IPS DF 6.9 (cell line): Measurements from ENCODE around the gene CRIP3.
"Not testable (repeated sequence)": the region's sequence is repeated elsewhere in the genome, so short reads cannot be mapped to it uniquely, and the experiment has no call there.

Experiments used
- DNase-seq: peaks from one replicate; pipeline ENCODE4 v3.0.0-alpha.2; 2013; ENCODE audit warnings: low read depth, low spot score
- H3K27ac ChIP-seq: one replicate; pipeline ENCODE4 v1.5.1; 2013; ENCODE audit warnings: low read length, control low read depth
- H3K27me3 ChIP-seq: 2 replicates; pipeline ENCODE4 v1.6.1; 2013; ENCODE audit warnings: mild to moderate bottlenecking, low read length; ENCODE audit not compliant: control insufficient read depth, insufficient read depth
- H3K36me3 ChIP-seq: 2 replicates; pipeline ENCODE4 v1.6.1; 2013; ENCODE audit warnings: low read length; ENCODE audit not compliant: control insufficient read depth, insufficient read depth
- H3K4me1 ChIP-seq: 2 replicates; pipeline ENCODE4 v1.6.1; 2013; ENCODE audit warnings: low read length; ENCODE audit not compliant: control insufficient read depth, insufficient read depth
- H3K4me3 ChIP-seq: 2 replicates; pipeline ENCODE4 v1.5.1; 2013; ENCODE audit warnings: mild to moderate bottlenecking, low read length
- H3K9me3 ChIP-seq: 2 replicates; pipeline ENCODE4 v1.6.1; 2013; ENCODE audit warnings: low read length, inconsistent platforms; ENCODE audit not compliant: control insufficient read depth, insufficient read depth
- WGBS: extraction: QIAGEN DNeasy Blood & Tissue Kit; methylation state at CpG from one replicate; pipeline ENCODE4 v1.1.7; 2013; ENCODE audit warnings: mixed read lengths, missing lambda C conversion rate; ENCODE audit not compliant: insufficient read length, insufficient coverage; 5-methylcytosine and 5-hydroxymethylcytosine counted together

The CRIP3 gene

DNA sequence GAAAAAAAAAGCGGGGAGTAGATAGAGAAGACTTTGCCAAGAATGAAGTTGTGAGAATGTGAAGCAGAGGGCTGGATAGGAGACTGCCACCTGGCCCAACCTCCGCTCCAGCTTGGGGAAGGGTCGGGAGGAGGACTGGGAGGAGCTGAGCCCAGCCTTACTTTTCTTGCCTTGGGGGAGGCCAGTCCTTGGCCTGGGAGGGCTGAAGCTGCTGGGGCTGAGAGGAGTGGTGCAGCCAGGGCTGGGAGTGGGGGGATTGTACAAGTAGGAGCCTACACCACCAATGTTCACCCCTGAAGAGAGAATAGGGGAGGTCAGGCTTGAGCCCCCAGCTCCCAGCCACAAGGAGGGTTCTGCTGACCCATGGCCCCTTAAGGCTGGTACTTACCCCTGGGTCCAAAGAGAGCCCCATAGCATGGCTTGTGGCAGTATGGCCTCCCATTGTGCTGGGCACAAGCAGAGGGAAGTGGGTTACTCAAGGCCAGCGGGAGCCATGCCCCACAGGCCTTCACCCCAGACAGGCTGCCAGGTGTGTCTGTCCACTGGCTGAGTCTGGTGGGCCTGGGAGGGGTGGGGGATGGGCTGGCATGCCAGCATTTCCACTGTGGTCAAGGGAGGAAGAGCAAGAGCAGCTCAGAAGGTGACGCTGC lies 1.1 kb downstream of the CRIP3 start:
- Histone ChIP-seq H3K4me1 (peaks cover 9% of the 10 kb centered on the region), H3K9me3 (no peaks in the 10 kb centered on the region), H3K4me3 (no peak overlapping the region), H3K27me3 (no peaks in the 10 kb centered on the region), H3K36me3 (no peaks in the 10 kb centered on the region), H3K27ac (no peak overlapping the region)
- DNase-seq = no peak
- no CpG with 5 or more reads among the region's 5 CpGs for WGBS

DNA sequence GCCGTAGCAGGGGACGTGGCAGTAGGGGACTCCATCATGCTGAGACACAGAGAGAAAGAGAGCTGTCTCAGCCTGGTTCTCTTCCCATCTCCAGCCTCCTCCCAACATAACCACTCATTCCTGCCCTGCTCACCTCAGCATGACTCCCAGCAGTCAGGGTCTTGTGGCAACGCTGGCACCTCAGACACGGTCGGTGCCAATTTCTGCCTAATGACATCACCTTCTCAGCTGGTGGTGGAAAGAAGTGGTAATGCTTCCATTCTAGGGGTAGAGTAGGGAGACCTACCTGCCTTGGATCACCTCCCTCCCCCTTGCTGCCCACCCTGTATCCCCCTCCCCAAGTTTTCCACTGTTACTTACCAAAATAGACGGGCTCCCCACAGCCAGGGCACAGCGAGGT lies 2.5 kb downstream of the CRIP3 start:
- no peaks in the 10 kb centered on the region for H3K9me3 ChIP-seq
- peaks cover 9% of the 10 kb centered on the region for H3K4me1 ChIP-seq
- no CpG with 5 or more reads among the region's 7 CpGs for WGBS
- H3K36me3 ChIP-seq = no peaks in the 10 kb centered on the region
- no peak overlapping the region for H3K27ac ChIP-seq
- H3K27me3 ChIP-seq = no peaks in the 10 kb centered on the region
- no peak for DNase-seq
- no peak overlapping the region for H3K4me3 ChIP-seq

DNA sequence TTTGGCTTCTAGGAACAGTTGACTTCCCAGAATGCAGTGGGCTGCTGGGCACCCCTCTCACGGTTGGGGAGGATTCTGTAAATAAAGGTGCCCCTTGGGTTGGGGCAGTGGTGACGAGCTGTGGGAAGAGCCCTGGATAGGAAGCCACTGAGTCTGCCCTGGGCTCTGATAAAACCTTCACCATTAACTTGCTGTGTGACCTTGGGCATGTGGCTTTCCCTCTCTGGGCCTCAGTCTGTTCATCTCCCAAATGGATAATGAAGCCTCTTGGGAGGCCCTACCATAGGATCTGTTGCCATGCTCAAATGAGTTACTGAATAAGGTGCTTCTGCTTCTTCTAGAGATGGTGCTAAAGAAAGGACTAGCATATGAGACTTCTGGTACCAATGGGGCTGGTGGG lies 3.7 kb downstream of the CRIP3 start:
- no CpG with 5 or more reads among the region's 2 CpGs for WGBS
- H3K4me3 ChIP-seq = no peak overlapping the region
- no peaks in the 10 kb centered on the region for H3K9me3 ChIP-seq
- no peak overlapping the region for H3K27ac ChIP-seq
- peaks cover 9% of the 10 kb centered on the region for H3K4me1 ChIP-seq
- H3K36me3 ChIP-seq = no peaks in the 10 kb centered on the region
- no peaks in the 10 kb centered on the region for H3K27me3 ChIP-seq
- DNase-seq = no peak

GRCh38 chr6:43304361-43304760 lies 4.3 kb downstream of the CRIP3 start:
- Histone ChIP-seq H3K4me1 (peaks cover 8% of the 10 kb centered on the region), H3K9me3 (no peaks in the 10 kb centered on the region), H3K4me3 (no peak overlapping the region), H3K27ac (no peak overlapping the region), H3K27me3 (no peaks in the 10 kb centered on the region), H3K36me3 (no peaks in the 10 kb centered on the region)
- no peak for DNase-seq
- no CpG with 5 or more reads among the region's 3 CpGs for WGBS

DNA sequence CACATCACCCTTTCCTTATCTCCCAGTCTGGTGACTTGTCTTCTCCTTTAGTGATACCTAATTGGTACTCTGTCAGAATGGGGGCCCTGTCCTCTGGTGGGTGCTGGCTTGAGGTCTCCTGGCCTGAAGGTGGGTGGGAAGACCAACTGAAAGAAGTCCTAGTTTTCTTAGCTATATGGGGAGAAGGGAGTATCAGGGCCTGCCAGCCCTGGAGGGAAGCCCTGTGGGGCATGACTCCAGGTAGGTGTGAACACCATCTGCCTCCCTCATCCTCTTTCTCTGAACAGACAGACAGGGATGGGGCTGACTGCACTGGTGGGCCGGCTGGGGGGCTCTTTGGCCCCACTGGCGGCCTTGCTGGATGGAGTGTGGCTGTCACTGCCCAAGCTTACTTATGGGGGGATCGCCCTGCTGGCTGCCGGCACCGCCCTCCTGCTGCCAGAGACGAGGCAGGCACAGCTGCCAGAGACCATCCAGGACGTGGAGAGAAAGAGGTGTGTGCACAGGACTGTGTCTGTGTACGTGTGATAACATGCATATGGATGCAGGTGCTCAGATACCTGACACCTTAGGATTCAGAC lies 4.8 kb downstream of the CRIP3 start:
- Histone ChIP-seq H3K27me3 (no peaks in the 10 kb centered on the region), H3K4me3 (no peak overlapping the region), H3K27ac (no peak overlapping the region), H3K9me3 (no peaks in the 10 kb centered on the region), H3K4me1 (peaks cover 6% of the 10 kb centered on the region; the same call in 1 of the 2 replicates), H3K36me3 (no peaks in the 10 kb centered on the region)
- WGBS = no CpG with 5 or more reads among the region's 8 CpGs
- no peak for DNase-seq

- H3K9me3 ChIP-seq, H3K27me3 ChIP-seq, H3K36me3 ChIP-seq, H3K4me3 ChIP-seq, H3K4me1 ChIP-seq, H3K27ac ChIP-seq, DNase-seq: not testable (repeated sequence)
- no CpG with 5 or more reads among the region's 11 CpGs for WGBS
These were observed 5.6 kb downstream of the CRIP3 start for GRCh38 chr6:43303006-43303405.

- H3K27me3 ChIP-seq = no peaks in the 10 kb centered on the region
- H3K4me3 ChIP-seq = no peak overlapping the region
- DNase-seq = no peak
- no peaks in the 10 kb centered on the region for H3K4me1 ChIP-seq
- H3K9me3 ChIP-seq = no peaks in the 10 kb centered on the region
- H3K36me3 ChIP-seq = no peaks in the 10 kb centered on the region
- no CpG with 5 or more reads among the region's 19 CpGs for WGBS
- no peak overlapping the region for H3K27ac ChIP-seq
These were observed 6.5 kb downstream of the CRIP3 start for GRCh38 chr6:43302126-43302525.

DNA sequence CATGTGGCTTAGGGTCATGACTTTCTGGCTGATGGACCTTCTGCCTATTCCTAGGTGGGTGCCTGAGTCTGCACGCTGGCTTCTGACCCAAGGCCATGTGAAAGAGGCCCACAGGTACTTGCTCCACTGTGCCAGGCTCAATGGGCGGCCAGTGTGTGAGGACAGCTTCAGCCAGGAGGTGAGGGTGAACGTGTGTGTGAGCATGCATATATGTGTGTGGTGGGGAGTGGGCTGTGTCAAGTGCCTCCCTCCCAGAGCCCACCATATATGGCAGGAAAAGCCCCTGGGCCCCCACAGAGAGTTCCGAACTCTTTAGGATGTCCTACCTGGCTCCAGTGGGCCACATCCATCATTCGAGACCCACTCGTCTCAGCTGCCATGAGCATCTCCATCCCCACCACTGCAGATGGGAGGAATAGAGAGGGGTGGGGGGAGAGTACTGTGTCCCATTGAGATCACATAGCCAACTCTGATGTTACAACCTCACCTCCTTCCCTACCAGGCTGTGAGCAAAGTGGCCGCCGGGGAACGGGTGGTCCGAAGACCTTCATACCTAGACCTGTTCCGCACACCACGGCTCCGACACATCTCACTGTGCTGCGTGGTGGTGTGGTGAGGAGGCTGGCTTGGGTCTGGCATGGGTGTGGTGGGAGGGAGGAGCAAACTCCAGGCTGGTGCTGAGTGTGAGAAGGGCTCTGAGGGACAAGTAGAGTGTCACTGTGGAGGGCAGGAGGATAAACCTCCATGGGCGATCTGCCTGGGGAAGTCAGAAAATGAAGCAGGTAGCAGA lies 7.3 kb downstream of the CRIP3 start:
- no peak overlapping the region for H3K4me3 ChIP-seq
- WGBS = no CpG with 5 or more reads among the region's 15 CpGs
- H3K4me1 ChIP-seq = no peaks in the 10 kb centered on the region
- no peaks in the 10 kb centered on the region for H3K27me3 ChIP-seq
- no peak overlapping the region for H3K27ac ChIP-seq
- H3K36me3 ChIP-seq = no peaks in the 10 kb centered on the region
- DNase-seq = no peak
- no peaks in the 10 kb centered on the region for H3K9me3 ChIP-seq

- Histone ChIP-seq H3K4me3 (no peak overlapping the region), H3K27me3 (no peaks in the 10 kb centered on the region), H3K36me3 (no peaks in the 10 kb centered on the region), H3K27ac (no peak overlapping the region), H3K4me1 (no peaks in the 10 kb centered on the region), H3K9me3 (no peaks in the 10 kb centered on the region)
- no peak for DNase-seq
- 100% methylated on average over 1 of the region's 18 CpGs for WGBS
These were observed 9.0 kb downstream of the CRIP3 start for GRCh38 chr6:43299338-43300293.
